ENCODE results near the gene NOTO.

Gene NOTO

GRCh38 chr2:73217160-73217559, 14.8 kb downstream of the NOTO start:
- CTCF ChIA-PET, result interaction anchor here (2.0 to 2.3 kb wide), 2 partner anchors 12 to 40 kb away, joined by 8 to 12 read pairs; no protein-coding TSS in a partner anchor
- no peak for TF ChIP-seq CTCF (IDR thresholded peaks at IDR 0.05; ENCODE audit: insufficient read depth, low read length, missing control alignments)
- DNase-seq (ENCODE audit: low read depth, low spot score), result no peak
- POLR2A ChIA-PET, result no interaction called here
- no peak overlapping the region for H3K4me3 ChIP-seq (ENCODE audit: low read depth, low read length)

- TF ChIP-seq CTCF (IDR thresholded peaks at IDR 0.05; ENCODE audit: insufficient read depth, low read length, missing control alignments), result no peak
- DNase-seq (ENCODE audit: low read depth, low spot score), result no peak
- ChIA-PET CTCF (interaction anchor here (1.1 to 2.3 kb wide), 4 partner anchors 8 to 40 kb away, joined by 3 to 12 read pairs (median 6); partner anchors contain the start of gene PRADC1), POLR2A (interaction anchor here (1.0 kb wide), 1 partner anchor 16 kb away, joined by 5 read pairs; the partner anchor contains the start of genes CCT7 and PRADC1)
- H3K4me3 ChIP-seq (ENCODE audit: low read depth, low read length), result no peak overlapping the region
Observed at GRCh38 chr2:73217826-73218225, 15.5 kb downstream of the NOTO start.

- no peak for TF ChIP-seq CTCF (IDR thresholded peaks at IDR 0.05; ENCODE audit: insufficient read depth, low read length, missing control alignments)
- no peak overlapping the region for H3K4me3 ChIP-seq (ENCODE audit: low read depth, low read length)
- CTCF ChIA-PET, result interaction anchor here (1.1 to 2.3 kb wide), 4 partner anchors 8 to 41 kb away, joined by 3 to 12 read pairs (median 6); partner anchors contain the start of gene PRADC1
- no peak for DNase-seq (ENCODE audit: low read depth, low spot score)
- POLR2A ChIA-PET, result interaction anchor here (1.0 kb wide), 1 partner anchor 15 kb away, joined by 5 read pairs; the partner anchor contains the start of genes CCT7 and PRADC1
Observed at GRCh38 chr2:73218298-73218697, 15.9 kb downstream of the NOTO start.

GRCh38 chr2:73223821-73224220, 21.4 kb downstream of the NOTO start:
- TF ChIP-seq CTCF (IDR thresholded peaks at IDR 0.05; ENCODE audit: insufficient read depth, low read length, missing control alignments), result no peak
- no peak for DNase-seq (ENCODE audit: low read depth, low spot score)
- no peak overlapping the region for H3K4me3 ChIP-seq (ENCODE audit: low read depth, low read length)
- CTCF ChIA-PET, result interaction anchor here (3.6 kb wide), 1 partner anchor 11 kb away, joined by 18 read pairs; no protein-coding TSS in a partner anchor
- POLR2A ChIA-PET, result interaction anchor here (1.7 kb wide), 1 partner anchor 10 kb away, joined by 6 read pairs; the partner anchor contains the start of gene CCT7

GRCh38 chr2:73225513-73226360, 23.4 kb downstream of the NOTO start:
- ChIA-PET CTCF (interaction anchor here (0.9 to 3.6 kb wide), 2 partner anchors 13 to 49 kb away, joined by 3 to 18 read pairs; no protein-coding TSS in a partner anchor), POLR2A (no interaction called here)
- no peak overlapping the region for H3K4me3 ChIP-seq (ENCODE audit: low read depth, low read length)
- no peak for TF ChIP-seq CTCF (IDR thresholded peaks at IDR 0.05; ENCODE audit: insufficient read depth, low read length, missing control alignments)
- DNase-seq (ENCODE audit: low read depth, low spot score), result no peak

- no peak for TF ChIP-seq CTCF (IDR thresholded peaks at IDR 0.05; ENCODE audit: insufficient read depth, low read length, missing control alignments)
- no peak for DNase-seq (ENCODE audit: low read depth, low spot score)
- ChIA-PET CTCF (interaction anchor here (3.4 to 4.5 kb wide), 3 partner anchors 9 to 14 kb away, joined by 12 to 23 read pairs (median 18); partner anchors contain the start of gene SMYD5), POLR2A (no interaction called here)
- H3K4me3 ChIP-seq (ENCODE audit: low read depth, low read length), result no peak overlapping the region
Observed at GRCh38 chr2:73227086-73227485, 24.7 kb downstream of the NOTO start.
